ENCODE data around the gene RAE1.

Gene RAE1

DNA sequence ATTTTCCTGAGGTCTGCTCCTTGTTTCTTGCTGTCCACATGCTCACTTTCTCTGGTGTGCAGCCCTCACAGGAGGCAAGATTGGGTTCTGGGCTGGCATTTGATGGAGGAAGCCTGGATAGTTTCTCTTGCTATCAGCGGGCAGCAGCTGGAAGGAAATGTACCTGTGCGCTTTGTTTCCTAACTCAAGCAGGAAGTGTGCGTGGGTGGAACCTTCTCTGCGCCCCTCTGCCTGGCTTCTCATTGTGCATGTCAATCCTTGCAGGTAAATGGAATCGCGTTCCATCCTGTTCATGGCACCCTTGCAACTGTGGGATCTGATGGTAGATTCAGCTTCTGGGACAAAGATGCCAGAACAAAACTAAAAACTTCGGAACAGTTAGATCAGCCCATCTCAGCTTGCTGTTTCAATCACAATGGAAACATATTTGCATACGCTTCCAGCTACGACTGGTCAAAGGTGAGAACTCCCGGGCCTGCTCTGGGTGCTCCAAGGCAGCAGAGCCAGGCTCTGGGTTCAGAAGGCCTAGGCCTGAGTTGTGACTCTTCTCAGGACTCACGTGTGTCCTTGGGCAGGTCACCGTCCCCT lies 23.4 kb downstream of the RAE1 start:
- peak; percentile 23 for DNase-seq

DNA sequence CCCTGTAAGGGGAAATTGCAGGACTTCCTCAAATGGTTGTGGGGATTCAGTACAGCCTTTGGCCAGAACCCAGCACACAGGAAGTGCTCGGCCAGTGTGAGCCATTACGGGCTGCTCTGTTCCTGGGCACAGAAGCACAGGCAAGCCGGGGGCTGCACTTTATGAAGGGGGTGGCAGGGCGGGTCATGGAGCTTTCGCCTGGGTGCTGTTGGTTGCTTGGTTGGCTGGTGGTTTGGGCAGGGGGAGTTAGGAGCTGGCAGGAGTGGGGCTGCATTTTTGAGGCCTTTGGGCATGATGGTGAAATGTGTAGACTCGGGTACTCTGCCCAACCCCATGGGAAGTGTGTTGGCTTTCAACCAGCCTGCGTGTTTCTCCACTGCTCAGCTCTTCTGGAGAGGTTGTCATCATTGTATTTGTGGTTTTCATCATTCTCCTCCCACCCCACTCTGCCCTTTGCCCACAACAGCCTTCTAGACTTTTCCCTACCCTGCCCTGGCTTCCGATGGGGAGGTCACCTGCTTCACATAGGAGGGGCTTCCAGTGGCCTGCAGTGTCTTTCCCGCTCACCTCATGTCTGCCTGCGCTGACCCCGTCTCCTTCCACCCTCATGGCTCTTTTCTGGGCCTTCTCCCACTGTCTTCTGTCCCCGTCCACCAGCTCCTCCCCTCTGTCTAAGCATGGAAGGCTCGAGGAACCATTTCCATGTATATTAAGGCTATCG lies 24.0 kb downstream of the RAE1 start:
- DNase-seq = no peak

DNA sequence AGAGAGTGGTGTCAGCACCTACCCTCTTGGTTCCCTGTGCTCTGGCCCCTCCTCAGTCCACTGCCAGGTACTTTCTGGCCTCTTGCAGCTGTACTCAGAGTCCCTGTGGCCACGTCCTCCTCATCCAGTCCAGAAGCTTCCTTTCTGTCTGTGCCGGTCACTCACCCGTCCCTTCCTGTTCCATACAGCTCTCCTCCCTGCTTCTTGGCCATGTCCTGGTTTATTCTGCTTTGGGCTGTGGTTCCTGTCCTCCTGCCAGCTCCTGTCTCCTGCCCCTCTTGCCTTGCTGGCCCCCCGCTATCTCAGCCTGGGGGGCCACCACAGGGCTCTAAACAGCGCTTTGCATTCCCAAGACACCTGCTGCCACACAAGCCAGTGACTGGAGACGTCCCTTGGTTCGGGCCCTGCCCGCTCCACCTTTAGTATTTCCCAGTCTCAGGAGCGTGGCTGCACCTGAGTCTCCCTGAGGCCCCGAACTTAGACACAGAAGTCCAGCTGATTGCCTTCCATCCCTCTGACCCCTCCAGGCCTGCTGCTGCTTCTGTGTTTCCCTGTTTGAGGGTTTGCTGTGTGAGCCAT lies 24.7 kb downstream of the RAE1 start:
- DNase-seq = no peak

GRCh38 chr20:57377350-57377749 lies 26.3 kb downstream of the RAE1 start:
- DNase-seq = no peak

- no peak for DNase-seq
Measured at GRCh38 chr20:57378107-57378506, 27.1 kb downstream of the RAE1 start.

DNA sequence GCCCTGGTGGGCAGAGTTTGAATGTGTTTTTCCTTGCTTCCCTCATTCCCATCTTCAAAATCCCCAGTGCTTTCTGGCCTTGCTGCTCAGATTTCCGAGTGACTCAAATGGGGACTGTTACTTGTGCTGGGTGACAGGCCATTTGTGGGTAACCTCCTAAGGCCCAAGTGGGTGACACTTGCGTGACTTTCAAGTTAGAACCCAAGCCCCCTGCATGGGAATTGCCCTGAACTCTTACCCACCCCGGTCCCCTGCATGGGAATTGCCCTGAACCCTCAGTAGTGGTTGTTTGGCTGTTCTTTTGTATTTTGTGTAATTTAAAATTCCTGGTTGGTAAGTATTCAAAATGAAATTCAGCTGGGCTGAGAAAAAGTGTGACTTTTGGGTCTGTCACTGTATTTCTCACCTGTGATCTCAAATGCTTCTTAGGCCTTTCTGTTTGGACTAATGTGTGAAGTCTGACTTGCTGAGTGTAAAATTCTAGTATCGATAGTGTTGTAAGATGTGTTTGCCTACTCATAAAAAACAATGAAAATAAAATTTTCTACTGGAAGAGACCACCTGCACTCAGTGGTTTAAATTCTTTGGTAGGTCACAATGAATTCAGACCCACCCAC lies 27.7 kb downstream of the RAE1 start:
- no peak for DNase-seq

DNA sequence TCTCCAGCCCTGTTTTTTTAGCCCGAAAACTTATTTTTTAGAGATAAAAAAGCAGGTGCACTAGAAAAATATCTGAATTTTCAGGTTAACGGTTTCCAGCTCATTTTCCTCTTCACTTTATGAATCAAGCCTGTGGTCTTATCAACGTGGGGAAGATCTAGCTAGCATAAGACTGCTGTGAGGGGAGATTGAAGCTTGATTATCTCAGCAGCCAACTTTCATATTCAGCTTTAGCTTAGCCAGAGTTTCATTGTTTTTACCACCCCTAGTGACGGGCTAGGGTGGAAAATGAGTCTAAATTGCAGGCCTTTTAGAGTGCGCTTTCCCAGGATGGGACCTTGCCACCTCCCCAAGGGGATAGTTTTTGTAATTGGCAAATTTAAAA lies 28.2 kb downstream of the RAE1 start:
- no peak for DNase-seq

GRCh38 chr20:57380081-57380750 lies 29.2 kb downstream of the RAE1 start:
- DNase-seq = no peak

- DNase-seq = peak; percentile 87
Measured at GRCh38 chr20:57381596-57382503, 30.8 kb downstream of the RAE1 start.

DNA sequence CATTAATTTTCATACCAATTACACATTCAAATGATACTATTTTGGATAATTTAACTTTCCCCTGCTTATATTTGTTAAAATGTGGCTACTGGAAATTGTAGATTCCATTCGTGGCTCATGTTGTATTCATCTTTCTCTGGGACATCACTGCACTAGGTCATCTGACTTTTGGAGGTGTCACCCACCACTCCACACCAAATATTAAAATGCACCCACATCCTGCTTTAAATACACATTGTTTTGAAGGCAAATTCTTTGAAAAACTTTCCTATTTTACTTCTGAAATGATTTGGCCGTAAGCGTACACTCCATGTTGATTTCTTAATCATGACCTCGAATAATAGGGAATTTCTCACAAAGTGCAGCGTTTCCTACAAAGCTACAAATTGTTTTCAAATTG lies 31.5 kb downstream of the RAE1 start:
- DNase-seq = no peak

DNA sequence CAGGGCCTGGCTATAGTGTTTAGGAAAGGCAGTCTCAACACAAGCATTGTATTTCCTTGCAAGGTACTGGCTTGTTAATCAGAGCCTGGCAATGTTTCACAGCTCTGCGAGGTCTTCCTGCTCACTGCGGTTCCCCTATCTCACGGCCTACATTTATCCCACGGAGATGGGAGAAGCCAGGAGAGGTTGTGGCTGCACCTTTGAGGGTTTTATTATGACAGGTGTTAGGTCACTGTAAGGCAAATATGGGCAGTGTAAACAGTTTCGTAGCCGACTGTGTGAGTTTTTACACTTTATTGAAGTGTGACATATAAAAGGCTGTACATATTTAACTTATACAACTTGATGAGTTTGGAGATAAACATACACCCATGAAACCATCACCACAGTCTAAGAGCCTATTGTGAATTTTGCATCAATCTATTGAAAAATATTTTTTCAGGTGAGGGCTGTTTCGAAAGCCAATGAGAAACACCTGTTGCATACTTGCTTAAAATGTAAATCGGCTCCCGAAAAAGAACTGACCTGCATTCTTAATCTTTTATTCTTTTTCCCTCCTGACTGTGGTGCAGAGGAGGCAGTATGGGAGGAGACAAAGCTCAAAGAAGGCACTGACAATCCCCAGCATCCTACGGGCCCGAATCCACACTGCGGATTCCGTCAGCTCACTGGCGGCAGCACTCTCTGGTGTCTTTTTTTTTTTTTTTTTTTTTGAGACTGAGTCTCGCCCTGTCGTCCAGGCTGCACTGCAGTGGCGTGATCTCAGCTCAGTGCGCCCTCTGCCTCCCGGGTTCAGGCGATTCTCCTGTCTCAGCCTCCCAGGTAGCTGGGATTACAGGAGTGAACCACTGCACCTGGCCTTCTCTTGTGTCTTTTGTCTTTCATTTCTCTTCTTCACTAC lies 32.6 kb downstream of the RAE1 start:
- no peak for DNase-seq

GRCh38 chr20:57384486-57384885 lies 33.4 kb downstream of the RAE1 start:
- no peak for DNase-seq

- DNase-seq = no peak
Measured at GRCh38 chr20:57384953-57385761, 34.1 kb downstream of the RAE1 start.

- no peak for DNase-seq
Measured at GRCh38 chr20:57385940-57386339, 34.9 kb downstream of the RAE1 start.

- DNase-seq = no peak
Measured at GRCh38 chr20:57386762-57387161, 35.7 kb downstream of the RAE1 start.

- DNase-seq = no peak
Measured at GRCh38 chr20:57387463-57387862, 36.4 kb downstream of the RAE1 start.

DNA sequence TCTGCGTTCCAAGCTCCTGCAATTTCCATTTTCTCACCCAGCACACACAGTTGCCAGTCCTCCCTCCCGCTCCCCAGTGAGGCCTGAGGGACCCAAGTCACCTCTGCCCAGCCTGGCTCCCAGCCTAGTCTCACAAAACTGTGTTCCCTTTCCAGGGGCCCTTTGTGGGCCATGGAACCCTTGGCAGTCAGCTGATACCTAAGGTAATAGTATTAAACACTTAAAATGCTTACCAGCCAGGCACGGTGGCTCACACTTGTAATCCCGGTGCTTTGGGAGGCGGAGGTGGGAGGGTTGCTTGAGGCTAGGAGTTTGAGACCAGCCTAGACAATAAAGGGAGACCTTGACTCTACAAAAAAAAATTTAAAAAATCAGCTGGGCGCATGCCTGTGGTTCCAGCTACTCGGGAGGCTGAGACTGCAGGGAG lies 36.9 kb downstream of the RAE1 start:
- no peak for DNase-seq

DNA sequence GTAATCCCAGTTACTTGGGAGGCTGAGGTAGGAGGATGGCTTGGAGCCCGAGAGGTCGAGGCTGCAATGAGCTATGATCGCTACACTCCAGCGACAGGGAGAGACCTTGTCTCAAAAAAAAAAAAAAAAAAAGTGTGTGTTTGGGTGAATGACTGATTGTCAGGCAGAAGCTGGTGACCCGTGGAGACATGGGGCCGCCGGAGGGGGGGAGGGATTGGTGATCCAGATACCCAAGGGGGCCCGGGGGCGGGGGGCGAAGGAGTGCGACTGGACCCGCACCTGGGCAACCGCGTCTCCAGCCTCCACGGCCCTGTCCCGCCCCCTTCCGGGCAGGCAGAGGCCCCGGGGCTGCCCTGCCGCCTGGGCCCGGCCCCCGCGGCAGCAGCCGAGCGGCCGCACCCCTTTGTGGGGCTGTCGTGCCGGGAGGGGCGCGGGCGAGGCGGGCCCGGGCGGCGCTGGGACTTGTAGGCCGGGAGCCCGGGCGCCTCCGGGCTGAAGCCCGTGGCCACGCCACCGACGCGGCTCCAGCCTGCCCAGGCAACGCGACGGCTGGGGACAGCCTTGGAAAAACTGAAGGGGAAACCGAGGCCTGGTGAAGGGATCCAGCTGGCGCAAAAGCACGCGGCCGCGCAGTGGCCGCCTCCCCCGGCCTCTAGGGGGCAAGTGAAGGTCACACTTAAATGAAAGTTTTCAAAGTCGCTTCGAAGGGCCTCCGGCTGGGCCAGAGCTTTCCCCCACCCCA lies 38.1 kb downstream of the RAE1 start:
- peak; percentile 74 for DNase-seq

Data from CD4-positive, alpha-beta T cell treated with Interleukin-6 for 4 hours (primary cell).